HUES6 (cell line): ENCODE measurements around the gene CCDC9B.

Experiments used
- H3K27ac ChIP-seq: 2 replicates; pipeline ENCODE4 v1.7.0; 2013; ENCODE audit warnings: low read depth, mild to moderate bottlenecking, low read length, inconsistent platforms
- H3K27me3 ChIP-seq: 2 replicates; pipeline ENCODE4 v1.6.1; 2013; ENCODE audit warnings: low read length; ENCODE audit not compliant: control insufficient read depth, insufficient read depth
- H3K36me3 ChIP-seq: 2 replicates; pipeline ENCODE4 v1.6.1; 2013; ENCODE audit warnings: low read length; ENCODE audit not compliant: control insufficient read depth, insufficient read depth
- H3K4me1 ChIP-seq: 2 replicates; pipeline ENCODE4 v1.6.1; 2013; ENCODE audit warnings: low read length; ENCODE audit not compliant: control insufficient read depth, insufficient read depth
- H3K4me3 ChIP-seq: 2 replicates; pipeline ENCODE4 v1.5.1; 2013; ENCODE audit warnings: low read depth, low read length
- H3K9ac ChIP-seq: one replicate; pipeline ENCODE4 v1.6.1; 2013; ENCODE audit warnings: mild to moderate bottlenecking, low read length
- H3K9me3 ChIP-seq: 2 replicates; pipeline ENCODE4 v1.6.1; 2013; ENCODE audit warnings: low read depth, low read length; ENCODE audit not compliant: control insufficient read depth, insufficient read depth

CCDC9B gene

DNA sequence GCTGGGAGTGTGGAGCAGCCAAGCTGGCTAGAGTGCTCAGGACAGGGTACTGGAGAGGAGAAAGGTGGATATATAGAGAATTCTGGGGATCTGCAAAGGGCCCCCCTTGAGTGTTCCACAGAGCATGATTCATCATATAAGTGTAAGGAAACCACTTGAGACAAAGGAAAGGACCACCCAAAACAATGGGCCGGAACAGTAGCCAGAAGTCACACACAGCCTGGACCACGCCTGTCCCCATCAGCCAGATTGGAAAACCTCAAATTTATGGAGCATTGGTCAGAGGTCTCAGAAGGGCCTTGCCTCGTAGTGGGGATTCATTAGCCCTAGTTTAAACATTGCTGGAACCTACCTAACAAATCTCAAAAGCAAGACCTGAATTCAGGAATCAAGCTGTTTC, 36.9 kb upstream of the CCDC9B start:
- Histone ChIP-seq H3K4me3 (no peak overlapping the region), H3K27ac (no peak overlapping the region), H3K36me3 (no peaks in the 10 kb centered on the region), H3K4me1 (peaks cover 15% of the 10 kb centered on the region), H3K27me3 (no peaks in the 10 kb centered on the region), H3K9ac (no peak overlapping the region), H3K9me3 (no peaks in the 10 kb centered on the region)

DNA sequence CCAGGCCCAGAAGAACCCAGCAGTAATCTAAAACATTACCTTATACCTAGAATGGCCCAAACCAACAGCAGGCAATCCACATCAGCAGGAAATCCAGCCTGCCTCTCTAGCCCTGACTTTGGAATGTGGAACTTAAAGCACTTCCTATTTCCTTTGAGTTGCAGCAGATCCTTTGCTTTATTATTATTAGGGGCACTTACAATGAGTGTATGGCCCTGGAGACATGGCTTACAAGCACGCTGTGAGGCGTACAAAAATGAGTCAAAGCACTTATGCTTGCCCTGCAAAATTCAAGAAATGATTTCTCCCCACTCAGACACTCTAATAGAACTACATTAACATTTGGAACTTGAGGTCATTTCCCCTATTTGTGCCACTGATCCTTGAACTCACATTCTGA, 32.2 kb upstream of the CCDC9B start:
- Histone ChIP-seq H3K4me3 (no peak overlapping the region), H3K4me1 (peaks cover 14% of the 10 kb centered on the region), H3K9ac (no peak overlapping the region), H3K9me3 (no peaks in the 10 kb centered on the region), H3K36me3 (no peaks in the 10 kb centered on the region), H3K27me3 (peaks cover 30% of the 10 kb centered on the region), H3K27ac (no peak overlapping the region)

DNA sequence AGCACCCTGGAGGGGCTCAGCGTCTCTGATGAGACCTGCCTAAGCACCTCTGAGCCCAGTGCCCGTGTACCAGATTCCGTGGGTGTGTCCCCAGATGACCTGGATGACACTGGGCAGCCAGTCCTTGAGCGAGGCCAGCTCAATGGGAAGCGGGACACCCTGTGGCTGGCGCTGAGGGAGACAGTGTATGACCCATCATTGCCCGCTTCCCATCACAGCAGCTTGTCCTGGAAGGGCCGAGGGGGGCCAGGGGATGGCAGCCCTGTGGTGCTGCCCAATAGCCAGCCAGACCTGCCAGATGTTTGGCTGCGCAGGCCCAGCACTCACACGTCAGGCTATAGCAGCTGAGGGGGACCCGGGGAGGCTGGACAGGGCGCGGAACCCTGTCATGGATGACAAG, 29.2 kb upstream of the CCDC9B start:
- no peak overlapping the region for H3K27ac ChIP-seq
- H3K4me1 ChIP-seq, result peaks cover 18% of the 10 kb centered on the region
- no peak overlapping the region for H3K9ac ChIP-seq
- no peak overlapping the region for H3K4me3 ChIP-seq
- no peaks in the 10 kb centered on the region for H3K36me3 ChIP-seq
- peaks cover 49% of the 10 kb centered on the region for H3K27me3 ChIP-seq
- no peaks in the 10 kb centered on the region for H3K9me3 ChIP-seq

DNA sequence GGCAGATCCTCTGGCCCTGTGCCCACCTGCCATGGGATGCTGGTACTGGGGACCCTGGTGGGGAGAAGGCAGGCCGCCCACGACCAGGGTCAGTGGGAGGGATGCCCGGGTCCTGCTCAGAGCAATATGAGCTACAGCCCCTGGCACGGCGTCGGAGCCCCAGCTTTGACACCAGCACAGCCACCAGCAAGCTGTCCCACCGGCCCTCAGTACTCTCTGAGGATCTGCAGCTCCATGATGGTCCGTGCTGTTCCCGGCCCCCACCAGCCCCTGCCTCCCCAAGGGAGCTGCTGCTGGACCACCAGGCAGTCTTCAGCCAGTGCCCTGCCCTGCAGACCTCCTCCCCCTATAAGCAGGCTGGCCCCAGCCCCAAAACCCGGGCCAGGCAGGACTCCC, 28.7 kb upstream of the CCDC9B start:
- H3K4me3 ChIP-seq, result no peak overlapping the region

DNA sequence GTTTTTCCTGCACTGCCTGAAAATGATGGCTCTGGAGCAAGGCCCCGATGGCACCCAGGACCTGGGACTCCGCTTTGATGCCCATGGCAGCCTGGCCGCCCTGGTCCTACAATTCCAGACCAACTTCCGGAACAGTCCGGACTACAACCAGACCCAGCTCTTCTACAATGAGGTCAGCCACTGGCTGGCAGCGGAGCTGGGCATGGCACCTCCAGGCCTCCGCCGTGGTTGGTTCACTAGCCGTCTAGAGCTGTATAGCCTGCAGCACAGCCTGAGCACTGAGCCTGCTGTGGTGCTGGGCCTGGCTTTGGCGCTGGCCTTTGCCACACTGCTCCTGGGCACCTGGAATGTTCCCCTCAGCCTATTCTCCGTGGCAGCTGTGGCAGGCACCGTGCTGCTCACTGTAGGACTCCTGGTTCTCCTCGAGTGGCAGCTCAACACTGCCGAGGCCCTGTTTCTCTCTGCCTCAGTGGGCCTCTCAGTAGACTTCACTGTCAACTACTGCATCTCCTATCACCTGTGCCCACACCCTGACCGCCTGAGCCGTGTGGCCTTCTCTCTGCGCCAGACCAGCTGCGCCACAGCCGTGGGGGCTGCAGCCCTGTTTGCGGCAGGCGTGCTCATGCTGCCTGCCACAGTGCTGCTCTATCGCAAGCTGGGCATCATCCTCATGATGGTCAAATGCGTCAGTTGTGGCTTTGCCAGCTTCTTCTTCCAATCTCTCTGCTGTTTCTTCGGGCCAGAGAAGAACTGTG, 28.2 kb upstream of the CCDC9B start:
- H3K27me3 ChIP-seq, result peaks cover 49% of the 10 kb centered on the region
- no peak overlapping the region for H3K27ac ChIP-seq
- H3K36me3 ChIP-seq, result no peaks in the 10 kb centered on the region
- H3K9me3 ChIP-seq, result no peaks in the 10 kb centered on the region
- H3K4me3 ChIP-seq, result no peak overlapping the region
- H3K4me1 ChIP-seq, result peaks cover 18% of the 10 kb centered on the region
- H3K9ac ChIP-seq, result no peak overlapping the region

More for the DNA sequence above, 28.7 kb upstream of the CCDC9B start:
- Histone ChIP-seq H3K9me3 (no peaks in the 10 kb centered on the region), H3K9ac (no peak overlapping the region), H3K27ac (no peak overlapping the region), H3K36me3 (no peaks in the 10 kb centered on the region), H3K4me1 (peaks cover 18% of the 10 kb centered on the region), H3K27me3 (peaks cover 49% of the 10 kb centered on the region)

DNA sequence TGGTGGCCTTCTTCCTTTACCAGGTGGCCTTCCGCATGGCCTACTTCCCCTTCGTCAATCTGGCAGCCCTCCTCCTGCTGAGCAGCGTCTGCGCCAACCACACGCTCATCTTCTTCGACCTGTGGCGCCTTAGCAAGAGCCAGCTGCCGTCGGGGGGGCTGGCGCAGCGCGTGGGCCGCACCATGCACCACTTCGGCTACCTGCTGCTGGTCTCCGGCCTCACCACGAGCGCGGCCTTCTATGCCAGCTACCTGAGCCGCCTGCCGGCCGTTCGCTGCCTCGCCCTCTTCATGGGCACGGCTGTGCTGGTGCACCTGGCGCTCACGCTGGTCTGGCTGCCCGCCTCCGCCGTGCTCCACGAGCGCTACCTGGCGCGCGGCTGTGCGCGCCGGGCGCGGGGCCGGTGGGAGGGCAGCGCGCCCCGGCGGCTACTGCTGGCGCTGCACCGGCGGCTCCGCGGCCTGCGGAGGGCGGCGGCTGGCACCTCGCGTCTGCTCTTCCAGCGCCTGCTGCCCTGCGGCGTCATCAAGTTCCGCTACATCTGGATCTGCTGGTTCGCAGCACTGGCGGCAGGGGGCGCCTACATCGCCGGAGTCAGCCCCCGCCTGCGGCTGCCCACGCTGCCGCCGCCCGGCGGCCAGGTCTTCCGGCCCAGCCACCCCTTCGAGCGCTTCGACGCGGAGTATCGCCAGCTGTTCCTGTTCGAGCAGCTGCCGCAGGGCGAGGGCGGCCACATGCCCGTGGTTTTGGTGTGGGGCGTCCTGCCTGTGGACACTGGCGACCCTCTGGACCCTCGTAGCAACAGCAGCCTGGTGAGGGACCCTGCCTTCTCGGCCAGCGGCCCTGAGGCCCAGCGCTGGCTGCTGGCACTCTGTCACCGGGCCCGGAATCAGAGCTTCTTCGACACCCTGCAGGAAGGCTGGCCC, 27.2 kb upstream of the CCDC9B start:
- H3K36me3 ChIP-seq, result no peaks in the 10 kb centered on the region
- peak overlapping the region; percentile 49 for H3K4me3 ChIP-seq
- no peaks in the 10 kb centered on the region for H3K9me3 ChIP-seq
- peaks cover 15% of the 10 kb centered on the region for H3K4me1 ChIP-seq
- no peak overlapping the region for H3K27ac ChIP-seq
- H3K9ac ChIP-seq, result no peak overlapping the region
- H3K27me3 ChIP-seq, result peaks cover 49% of the 10 kb centered on the region

DNA sequence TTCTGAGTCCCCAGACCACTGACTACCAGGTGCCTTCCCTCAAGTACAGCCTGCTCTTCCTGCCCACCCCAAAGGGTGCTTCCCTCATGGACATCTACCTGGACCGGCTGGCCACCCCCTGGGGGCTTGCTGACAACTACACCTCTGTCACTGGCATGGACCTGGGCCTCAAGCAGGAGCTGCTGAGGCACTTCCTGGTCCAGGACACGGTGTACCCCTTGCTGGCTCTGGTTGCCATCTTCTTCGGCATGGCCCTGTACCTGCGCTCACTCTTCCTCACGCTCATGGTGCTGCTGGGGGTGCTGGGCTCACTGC, 26.6 kb upstream of the CCDC9B start:
- H3K27me3 ChIP-seq, result peaks cover 51% of the 10 kb centered on the region
- no peaks in the 10 kb centered on the region for H3K9me3 ChIP-seq
- H3K4me1 ChIP-seq, result peaks cover 8% of the 10 kb centered on the region
- no peak overlapping the region for H3K9ac ChIP-seq
- H3K4me3 ChIP-seq, result peak overlapping the region; percentile 49
- H3K27ac ChIP-seq, result no peak overlapping the region
- H3K36me3 ChIP-seq, result no peaks in the 10 kb centered on the region

DNA sequence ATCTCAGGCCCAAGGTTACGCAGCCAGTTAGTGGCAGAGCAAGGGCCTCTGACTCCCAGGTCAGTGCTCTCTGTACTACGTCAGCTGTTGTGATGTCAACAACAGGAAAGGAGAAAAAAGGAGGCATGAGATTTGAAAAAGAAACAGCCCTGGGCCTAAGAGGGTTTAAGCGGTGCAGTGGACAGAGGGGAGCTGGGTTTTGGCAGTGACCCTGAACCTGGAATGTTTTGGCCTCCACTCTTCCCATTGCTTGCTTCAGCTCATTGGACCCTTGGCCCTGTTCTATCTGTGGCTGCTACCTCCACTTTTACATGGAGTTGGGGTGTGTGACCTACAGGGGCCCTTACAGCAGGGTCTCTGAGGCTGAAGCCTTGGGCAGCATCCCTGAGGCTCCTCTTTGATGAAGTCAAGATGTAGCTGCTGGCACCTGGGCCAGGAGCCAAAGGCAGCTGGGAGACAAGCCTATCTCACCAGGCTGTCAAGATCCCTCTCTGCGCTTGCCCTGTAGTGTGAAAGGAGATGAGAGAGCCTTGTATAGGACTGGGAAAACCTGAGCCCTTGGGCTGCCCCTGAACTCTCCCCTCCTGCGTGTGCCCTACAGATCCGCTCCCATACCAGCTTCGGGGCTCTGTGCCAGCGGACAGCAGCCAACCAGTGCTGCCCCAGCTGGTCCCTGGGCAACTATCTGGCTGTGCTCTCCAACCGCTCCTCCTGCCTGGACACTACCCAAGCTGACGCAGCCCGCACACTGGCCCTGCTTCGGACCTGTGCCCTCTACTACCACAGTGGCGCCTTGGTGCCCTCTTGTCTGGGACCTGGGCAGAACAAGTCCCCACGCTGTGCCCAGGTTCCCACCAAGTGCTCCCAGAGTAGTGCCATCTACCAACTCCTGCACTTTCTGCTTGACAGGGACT, 26.0 kb upstream of the CCDC9B start:
- H3K9ac ChIP-seq, result no peak overlapping the region
- H3K36me3 ChIP-seq, result no peaks in the 10 kb centered on the region
- H3K4me3 ChIP-seq, result no peak overlapping the region
- peaks cover 7% of the 10 kb centered on the region for H3K4me1 ChIP-seq
- H3K27me3 ChIP-seq, result peaks cover 56% of the 10 kb centered on the region
- no peaks in the 10 kb centered on the region for H3K9me3 ChIP-seq
- no peak overlapping the region for H3K27ac ChIP-seq

DNA sequence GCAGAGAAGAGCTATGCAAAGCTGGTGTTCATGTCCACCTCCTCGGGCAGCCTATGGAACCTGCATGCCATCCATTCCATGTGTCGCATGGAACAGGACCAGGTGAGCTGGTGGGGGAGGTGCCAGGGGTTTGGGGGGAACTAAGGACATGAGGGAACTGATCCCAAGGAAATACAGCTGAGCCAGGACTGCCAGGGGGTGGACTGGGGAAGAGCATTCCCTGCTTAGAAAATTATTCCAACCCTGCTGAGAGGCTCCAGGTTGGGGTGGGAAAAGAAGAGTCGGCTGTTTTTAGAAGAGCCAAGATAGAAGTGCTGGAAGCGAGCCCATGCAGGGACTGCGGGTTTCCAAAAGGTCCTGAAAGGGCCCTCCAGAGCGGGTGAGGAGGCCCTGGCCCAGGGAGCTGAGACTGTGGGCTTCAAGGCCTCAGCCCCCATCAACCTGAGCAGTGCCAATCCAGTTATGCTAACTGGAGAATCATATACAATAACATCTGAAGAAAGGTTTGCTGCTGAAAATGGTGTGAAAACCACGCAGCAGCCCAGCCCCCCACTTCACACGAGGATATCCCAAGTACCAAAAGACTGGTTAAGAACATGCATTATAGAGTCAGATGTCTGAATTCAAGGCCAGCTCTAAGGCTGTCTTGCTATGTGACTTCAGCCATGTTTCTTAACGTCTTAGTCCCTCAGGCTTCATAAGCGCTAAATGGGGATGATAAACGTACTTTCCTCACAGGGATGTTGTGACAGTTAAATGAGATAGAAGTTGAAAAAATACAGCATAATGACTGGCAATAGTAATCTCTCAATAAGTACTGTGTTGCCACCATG, 25.1 kb upstream of the CCDC9B start:
- Histone ChIP-seq H3K27me3 (peaks cover 60% of the 10 kb centered on the region), H3K4me3 (no peak overlapping the region), H3K9ac (no peak overlapping the region), H3K27ac (no peak overlapping the region), H3K36me3 (no peaks in the 10 kb centered on the region), H3K9me3 (no peaks in the 10 kb centered on the region), H3K4me1 (peaks cover 7% of the 10 kb centered on the region)

DNA sequence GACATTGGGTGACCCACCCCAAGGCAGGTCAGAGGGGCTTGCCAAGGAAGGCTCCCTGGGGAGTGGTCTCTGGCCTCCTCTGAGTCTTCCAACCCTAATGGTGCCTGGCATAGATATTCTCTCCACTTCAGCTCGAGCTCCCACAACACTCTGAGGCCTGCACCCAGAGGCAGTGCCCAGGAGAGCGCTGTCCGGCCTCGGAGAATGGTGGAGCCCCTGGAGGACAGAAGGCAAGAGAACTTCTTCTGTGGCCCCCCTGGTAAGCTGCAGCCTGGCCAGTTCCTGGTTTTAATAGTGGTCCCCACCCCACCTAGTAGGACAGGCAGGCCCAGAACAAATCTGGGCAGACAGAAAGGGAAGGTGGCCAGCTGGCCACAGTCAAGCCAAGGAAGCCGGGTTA, 24.3 kb upstream of the CCDC9B start:
- no peaks in the 10 kb centered on the region for H3K36me3 ChIP-seq
- H3K9ac ChIP-seq, result no peak overlapping the region
- no peak overlapping the region for H3K4me3 ChIP-seq
- peaks cover 7% of the 10 kb centered on the region for H3K4me1 ChIP-seq
- no peaks in the 10 kb centered on the region for H3K9me3 ChIP-seq
- peaks cover 58% of the 10 kb centered on the region for H3K27me3 ChIP-seq
- no peak overlapping the region for H3K27ac ChIP-seq
